GM21825 (cell line): ENCODE measurements around the gene SLC2A8.

Experiments used
- ATAC-seq: cut with Tn5 transposase; IDR thresholded peaks from one replicate; pipeline ENCODE4 v1.9.1; 2021; ENCODE audit warnings: mild to moderate bottlenecking, moderate library complexity; ENCODE audit not compliant: unreplicated experiment

The SLC2A8 gene

DNA sequence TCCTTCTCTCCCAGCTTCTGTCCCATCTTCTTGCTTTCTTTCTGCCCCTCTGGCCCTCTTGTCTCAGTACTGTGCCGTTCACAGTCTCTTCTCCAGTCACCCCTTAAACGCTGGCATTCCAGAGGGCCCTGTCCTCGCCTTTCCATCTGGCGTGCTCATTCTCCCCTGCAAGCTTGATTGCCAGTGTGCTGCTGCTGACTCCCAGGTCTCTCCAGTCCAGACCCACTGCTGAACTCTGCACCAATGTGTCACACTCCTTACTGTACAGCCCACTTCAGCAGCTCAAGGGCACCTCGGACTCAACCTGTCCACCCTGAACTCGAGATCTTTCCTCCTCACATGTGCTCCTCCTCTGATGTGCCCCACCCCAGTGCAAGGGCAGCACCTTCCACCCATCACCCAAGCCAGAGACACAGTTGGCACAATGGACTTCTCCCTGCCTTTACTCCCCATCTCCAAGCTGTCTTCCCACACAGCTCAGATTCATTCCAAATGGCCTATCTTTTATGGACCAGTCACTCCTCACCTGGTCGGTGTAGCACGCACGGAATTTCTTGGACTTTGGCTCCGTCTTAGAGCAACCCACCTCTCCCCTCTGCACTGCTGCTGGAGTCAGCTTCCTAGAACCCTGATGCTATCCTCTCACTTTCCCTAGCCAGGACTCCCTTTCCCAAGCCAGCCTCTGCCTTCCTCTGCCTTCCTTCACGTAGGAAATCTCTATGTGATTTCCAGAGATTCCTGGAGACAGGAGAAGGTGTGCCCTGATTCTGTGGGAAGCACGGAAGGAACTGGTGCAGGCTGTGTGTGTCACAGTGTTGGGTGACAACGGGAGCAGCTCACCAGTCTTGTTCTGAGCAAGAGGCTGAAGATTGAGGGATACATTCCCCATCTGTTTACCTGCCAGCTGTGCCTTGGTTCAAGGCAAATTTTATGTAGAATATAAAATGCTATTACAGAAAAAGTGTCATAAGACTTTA is 26.0 kb upstream of the SLC2A8 start:
- ATAC-seq = no peak

DNA sequence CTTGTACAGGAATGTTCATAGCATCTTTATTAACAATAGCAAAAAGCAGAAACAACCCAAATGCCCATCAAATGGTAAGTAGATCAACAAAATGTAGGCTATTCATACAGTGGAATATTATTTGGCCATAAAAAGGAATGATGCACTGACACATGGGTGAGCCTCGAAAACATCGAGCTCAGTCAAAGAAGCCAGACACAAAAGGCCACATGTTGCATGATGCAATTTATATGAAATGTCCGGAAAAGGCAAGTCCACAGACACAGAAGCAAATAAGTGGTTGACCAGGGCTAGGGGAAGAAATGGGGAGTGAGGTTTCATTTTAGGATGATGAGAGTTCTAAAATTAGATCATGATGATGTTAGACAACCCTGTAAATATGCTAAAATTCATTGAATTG is 16.5 kb upstream of the SLC2A8 start:
- no peak for ATAC-seq

DNA sequence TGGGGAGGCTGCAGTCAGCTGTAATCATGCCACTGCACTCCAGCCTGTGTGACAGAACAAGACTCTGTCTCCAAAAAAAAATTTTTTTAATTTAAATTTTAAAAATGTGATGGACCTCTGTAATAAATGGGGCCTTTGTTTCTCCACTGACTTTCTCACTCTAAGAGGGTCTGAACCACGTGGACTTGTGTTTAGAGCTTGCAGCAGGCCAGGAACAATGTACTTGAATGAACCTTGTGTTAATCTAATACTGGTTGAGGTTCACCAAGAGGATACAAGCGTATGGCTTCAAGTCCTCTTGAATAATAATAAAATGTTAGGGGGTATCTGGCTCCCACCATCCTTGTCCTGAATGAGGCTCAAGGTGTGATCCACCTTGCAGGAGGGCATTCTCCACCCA is 14.4 kb upstream of the SLC2A8 start:
- no peak for ATAC-seq

DNA sequence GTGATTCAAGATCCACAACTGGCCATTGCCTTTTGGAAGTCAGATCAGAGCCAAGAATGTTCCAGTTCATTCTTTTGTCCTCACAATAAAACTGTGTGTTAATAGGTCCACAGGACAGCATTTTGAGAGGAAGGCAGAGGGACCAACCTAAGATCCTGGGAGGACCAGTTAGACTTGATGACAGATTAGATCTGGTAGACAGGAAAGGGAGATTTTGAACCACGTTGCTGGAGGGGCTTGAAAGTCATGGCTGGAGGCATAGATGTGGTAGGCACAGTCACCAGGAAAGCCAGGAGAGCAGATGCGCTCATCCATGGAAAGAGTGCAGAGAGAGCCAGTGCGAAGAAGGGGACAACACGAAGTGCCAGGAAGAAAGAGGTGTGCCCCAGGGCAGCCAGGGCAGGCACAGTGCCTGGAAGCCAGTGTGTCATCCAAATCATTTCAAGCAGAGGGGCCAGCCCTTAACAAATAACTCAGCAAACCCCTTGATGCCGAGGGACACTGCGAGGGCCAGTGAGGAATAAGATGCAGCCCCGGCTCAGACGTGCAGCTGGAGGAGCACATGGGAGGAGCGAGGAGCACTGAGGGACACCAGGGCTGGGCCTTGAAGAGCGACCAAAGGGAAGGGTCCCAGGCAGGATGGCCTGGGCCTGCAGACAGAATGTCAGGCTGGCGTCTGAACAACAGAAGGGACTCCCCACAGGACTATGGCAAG is 12.8 kb upstream of the SLC2A8 start:
- ATAC-seq = no peak

DNA sequence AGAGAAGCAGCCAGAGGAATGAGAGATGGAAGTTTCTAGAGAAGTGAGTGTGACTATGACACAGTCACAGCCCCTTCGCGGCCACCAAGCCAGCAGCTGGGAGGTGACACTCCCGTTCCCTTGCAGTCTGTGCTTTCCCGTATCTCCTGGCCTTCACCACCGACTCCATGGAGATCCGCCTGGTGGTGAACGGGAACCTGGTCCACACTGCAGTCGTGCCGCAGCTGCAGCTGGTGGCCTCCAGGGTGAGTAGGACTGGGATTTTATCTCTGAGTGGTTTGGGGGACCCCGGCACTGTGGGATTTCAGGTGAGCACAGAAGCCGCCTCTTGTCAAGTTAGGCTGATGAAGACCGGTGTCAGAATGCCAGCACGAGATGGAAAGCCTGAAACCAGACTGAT is 12.1 kb upstream of the SLC2A8 start:
- ATAC-seq = no peak

- no peak for ATAC-seq
Measured at GRCh38 chr9:127386249-127386648, 10.7 kb upstream of the SLC2A8 start.

GRCh38 chr9:127386981-127387380 is 10.0 kb upstream of the SLC2A8 start:
- no peak for ATAC-seq

DNA sequence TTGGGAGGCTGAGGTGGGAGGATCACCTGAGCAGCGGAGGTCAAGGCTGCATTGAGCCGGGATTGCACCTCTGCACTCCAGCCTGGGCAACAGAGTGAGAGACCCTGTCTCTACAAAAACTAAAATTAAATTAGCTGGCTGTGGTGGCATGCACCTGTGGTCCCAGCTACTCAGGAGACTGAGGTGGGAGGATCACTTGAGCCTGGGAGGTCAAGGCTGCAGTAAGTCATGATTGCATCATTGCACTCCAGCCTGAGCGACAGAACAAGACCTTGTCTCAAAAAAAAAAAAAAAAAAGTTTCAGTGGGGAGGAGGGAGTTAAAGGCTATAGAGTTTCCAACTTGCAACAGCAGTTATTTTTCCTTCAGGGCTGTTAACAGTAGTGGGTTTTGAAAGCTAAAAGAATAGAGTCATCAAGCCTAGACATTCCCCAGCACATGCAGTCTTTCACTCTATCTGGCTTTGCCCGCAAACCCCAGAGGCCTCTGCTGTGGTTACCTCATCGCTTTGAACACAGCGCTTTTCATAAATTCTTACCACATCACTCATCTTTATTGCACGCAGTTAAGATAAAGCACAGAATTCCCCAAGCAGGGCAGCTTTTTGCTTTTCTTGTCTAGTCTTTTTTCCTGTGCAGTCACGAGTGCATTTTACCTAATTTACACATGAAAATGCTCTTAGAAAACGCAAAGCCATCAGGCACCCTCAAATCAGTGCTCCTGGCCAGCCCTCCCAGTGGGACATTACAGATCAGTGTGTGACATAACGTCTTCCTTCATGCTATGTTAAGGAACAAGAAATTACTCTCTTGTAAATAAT is 8.7 kb upstream of the SLC2A8 start:
- peak; percentile 64 for ATAC-seq

DNA sequence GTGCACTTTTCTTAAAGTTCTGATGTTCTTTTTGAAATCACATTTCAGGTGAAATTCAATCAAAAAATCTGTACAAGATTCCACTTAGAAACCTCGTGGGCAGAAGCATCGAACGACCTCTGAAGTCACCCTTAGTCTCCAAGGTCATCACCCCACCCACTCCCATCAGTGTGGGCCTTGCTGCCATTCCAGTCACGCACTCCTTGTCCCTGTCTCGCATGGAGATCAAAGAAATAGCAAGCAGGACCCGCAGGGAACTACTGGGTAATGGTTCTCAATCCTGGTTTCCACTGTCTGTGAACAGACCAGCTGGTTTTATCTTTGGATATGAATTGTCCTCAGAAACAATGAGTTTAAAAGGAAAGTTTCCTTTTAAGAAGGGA is 8.1 kb upstream of the SLC2A8 start:
- ATAC-seq = no peak

DNA sequence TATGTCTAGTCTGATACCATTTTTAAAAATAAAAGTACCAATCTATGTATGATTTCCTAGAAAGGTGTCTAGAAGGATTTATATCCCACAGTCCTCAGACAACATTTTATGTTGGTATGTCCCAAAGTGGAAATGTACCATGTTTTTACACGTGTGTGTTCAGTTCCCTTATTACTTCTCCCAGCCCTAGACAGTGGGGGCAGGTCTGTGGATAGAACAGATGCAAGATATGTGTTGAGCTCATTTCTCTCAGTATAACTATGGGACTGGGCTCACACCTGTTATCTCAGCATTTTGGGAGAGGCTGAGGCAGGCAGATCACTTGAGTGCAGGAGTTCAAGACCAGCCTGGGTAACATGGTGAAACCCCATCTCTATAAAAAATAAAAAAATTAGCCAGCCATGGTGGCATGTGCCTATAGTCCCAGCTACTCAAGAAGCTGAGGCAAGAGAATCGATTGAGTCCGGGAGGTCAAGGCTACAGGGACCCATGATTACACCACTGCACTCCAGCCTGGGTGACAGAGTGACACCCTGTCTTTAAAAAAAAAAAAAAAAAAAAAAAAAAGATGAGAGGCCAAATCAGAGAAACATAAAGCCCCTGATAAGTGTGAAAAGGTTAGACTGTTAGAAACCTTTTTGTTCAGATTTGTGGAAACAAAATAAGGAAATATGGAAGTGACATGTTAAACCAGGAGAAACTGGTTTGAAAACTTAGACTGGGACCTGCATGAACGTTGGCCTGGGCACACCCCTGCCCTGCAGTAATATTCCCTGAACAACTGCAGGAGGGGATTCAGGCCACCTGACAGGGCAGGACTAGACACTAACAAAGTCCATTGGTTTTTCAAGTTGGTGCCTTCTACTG is 7.4 kb upstream of the SLC2A8 start:
- no peak for ATAC-seq

DNA sequence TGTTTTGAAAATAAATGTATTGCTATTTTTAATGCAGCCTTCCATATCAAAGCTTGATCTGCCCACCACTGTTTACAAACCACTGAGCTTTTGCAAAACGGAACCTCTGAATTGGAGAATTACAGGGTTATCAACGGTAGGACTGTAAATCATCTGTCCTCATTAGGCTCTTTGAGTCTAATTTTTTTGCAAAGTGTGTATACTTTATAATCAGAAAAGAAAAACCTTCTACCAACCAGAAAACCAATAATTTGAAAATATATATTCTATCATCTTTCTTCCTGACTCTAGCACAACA is 6.8 kb upstream of the SLC2A8 start:
- no peak for ATAC-seq

DNA sequence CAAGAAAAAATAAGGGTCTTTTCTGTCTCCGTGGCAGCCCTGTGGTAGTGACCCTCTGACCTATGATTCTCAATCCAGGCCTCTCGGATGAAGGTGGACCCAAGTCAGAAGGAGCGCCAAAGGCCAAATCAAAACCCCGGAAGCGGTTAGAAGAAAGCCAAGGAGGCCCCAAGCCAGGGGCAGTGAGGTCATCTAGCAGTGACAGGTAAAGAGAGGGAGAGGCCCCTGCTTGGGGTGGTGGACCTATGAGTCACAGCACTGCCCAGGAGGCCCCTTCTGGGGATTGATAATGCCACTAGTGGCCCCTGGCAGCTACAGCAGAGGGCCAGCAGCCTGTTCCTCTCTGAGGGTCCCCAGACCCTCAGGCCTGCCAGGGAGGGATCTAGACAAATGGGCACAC is 6.4 kb upstream of the SLC2A8 start:
- ATAC-seq = no peak

DNA sequence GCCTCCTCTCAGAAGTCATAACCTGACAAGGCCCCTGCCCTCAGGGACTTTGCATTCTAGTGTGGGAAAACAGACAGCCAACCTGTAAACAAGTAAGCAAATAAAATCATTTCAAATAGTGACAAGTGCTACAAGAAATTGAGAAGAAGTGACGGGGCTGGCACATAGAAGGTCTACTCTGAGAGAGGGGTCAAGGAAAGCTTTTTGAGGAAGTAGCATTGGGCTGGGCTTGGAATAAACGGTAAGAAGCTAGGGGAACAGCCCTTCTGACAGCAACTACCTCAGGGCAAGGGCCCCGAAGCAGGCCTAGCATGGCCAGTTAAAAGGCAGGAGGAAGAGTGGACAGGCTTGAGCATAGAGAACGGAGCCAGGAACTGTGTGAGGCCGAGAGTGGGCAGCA is 4.8 kb upstream of the SLC2A8 start:
- no peak for ATAC-seq

GRCh38 chr9:127392976-127393375 is 4.0 kb upstream of the SLC2A8 start:
- ATAC-seq = no peak

DNA sequence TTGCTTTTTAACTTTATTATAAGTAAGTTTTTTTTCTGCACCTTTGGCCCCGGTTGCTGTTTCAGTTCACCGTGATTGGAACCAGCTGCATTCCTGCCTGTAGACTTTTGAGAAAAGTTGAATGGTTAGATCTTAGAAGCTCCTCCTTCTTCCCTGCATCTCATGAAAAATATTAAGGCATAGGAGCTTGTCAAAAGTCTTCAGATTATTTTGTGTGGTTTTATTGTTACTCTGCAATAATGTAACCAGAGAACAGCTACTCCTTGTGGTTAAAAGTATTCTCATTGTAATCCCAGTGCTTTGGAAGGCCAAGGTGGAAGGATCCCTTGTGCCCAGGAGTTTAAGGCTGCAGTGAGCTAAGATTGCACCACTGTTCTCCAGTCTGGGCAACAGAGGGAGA is 3.3 kb upstream of the SLC2A8 start:
- no peak for ATAC-seq

- no peak for ATAC-seq
Measured at GRCh38 chr9:127395497-127396252, 1.3 kb upstream of the SLC2A8 start.

- no peak for ATAC-seq
Measured at GRCh38 chr9:127396253-127396807, 639 bp upstream of the SLC2A8 start.

DNA sequence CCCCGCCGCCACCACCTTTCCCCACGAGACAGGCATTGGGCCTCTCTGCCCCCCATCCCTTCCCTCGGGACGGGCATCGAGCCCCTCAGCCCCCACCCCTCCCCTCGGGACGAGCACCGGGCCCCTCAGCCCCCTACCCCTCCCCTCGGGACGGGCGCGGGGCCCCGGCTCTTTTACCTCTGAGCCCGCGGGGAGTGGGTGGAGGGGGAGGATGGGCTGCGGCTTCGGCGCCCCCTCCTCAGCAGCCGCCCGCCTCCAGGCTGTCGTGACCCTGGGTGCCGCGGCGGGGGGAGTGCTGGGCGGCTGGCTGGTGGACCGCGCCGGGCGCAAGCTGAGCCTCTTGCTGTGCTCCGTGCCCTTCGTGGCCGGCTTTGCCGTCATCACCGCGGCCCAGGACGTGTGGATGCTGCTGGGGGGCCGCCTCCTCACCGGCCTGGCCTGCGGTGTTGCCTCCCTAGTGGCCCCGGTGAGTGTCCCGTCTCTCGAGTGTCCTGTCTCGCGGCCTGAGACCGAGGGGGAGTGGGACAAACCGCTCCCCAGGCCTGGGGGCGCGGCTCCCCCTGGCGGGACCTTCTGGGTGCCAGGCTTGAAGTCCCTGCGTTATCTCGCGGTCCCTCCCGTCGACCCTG is 791 bp downstream of the SLC2A8 start:
- ATAC-seq = no peak

DNA sequence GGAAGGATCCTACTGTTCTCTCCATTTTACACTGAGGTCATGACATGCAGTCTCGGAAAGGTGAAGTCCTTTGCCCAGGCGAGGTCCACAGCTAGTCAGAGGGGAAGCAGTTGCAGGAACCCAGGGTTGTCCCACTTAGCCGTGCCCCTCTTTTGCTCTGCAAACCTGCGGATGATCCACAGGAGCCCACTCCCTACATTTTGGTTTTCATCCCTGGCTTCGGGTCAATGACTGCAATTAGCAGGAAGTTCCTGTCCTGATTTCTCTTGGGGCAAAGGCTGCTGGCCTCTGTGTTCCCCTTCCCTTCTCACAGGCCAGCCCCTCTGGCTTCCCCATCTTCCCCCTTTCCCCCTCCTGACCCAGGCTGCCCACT is 1.3 kb downstream of the SLC2A8 start:
- ATAC-seq = no peak
